GM10266 (cell line): ENCODE results near the gene XPO6.

Experiments
- DNase-seq: peaks from one replicate; pipeline ENCODE4 v3.0.0; 2012; ENCODE audit errors: extremely low spot score
- CTCF ChIP-seq: IDR thresholded peaks from 2 replicates; pipeline ENCODE4 v1.5.1; 2012; ENCODE audit warnings: mild to moderate bottlenecking, low read depth; ENCODE audit not compliant: control insufficient read depth, insufficient read depth; ENCODE audit errors: missing control alignments

Gene XPO6

GRCh38 chr16:28082624-28083023, 129.1 kb downstream of the XPO6 start:
- no peak for TF ChIP-seq CTCF
- DNase-seq: no peak

GRCh38 chr16:28081391-28081968, 130.3 kb downstream of the XPO6 start:
- DNase-seq: no peak
- TF ChIP-seq CTCF: no peak

DNA sequence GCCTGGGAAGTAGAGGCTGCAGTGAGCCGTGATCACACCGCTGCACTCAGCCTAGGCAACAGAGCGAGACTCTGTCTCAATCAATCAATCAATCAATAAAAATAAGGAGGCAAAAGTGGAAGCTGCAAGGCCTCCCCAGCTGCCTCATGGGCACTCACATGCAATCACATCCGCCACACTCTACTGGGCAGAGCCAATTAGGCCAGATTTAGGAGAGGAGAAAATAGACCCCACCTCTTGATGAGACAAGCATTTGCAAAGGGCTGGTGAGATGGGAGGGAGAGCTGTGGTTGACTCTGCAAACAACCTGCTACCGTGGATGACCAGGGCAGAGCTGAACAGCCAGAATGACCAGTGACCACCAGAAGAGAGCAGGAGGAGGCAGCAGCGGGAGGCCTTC, 133.5 kb downstream of the XPO6 start:
- DNase-seq: no peak
- no peak for TF ChIP-seq CTCF

GRCh38 chr16:28073836-28074235, 137.9 kb downstream of the XPO6 start:
- no peak for DNase-seq
- TF ChIP-seq CTCF: no peak

GRCh38 chr16:28072087-28072486, 139.7 kb downstream of the XPO6 start:
- DNase-seq: no peak
- TF ChIP-seq CTCF: no peak

DNA sequence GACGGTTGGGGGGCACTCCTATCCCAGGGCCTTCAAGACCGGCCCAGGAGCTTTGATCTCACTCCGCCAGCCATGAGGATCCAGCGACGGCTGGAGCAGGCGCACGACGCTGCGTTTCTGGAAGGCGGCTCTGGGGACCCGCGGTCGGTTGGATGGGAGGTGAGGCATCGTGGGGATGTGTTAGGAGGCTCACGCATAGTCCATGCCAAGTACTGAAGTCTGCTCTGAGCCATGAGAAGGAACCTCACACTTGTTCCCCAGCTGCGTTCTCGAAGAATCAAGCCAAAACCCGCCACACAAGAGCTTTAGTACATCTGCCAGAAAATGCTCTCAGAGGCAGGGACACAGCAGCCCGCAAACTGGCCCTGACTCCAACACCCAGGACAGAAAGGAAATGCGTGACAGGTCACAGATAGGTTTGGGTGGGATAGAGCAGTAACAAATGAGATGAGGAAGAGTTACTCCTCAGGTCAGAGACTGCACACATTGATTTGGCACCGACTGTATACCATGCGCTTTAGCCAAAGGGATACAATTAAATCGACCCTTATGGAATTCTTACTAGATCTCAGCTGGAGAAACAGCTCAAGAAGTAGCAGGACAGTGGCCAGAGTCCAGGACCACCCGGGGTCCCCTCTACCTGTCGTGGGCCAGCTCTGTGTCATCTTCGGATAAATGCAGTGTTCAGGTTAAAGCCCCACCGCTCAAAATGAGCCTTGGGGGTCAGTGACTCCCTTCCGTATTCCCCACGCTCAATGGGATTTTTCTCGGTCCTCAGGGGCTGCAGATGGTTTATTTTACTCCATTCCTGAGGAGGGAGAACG, 141.6 kb downstream of the XPO6 start:
- DNase-seq: no peak
- TF ChIP-seq CTCF: no peak

DNA sequence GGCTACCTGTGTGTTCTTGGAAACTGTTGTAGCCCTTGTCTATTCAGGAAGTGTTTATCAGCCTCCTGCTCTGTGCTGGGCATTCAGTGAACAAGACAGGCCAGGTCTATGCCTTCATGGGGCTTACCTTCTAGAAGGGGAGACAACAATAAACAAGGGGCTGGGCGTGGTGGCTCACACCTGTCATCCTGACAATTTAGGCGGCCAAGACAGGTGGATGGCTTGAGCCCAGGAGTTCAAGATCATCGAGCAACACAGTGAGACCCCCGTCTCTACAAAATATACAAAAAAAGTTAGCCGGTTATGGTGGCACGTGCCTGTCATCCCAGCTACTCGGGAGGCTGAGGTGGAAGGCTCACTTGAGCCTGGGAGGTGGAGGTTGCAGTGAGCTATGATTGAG, 142.8 kb downstream of the XPO6 start:
- no peak for DNase-seq
- no peak for TF ChIP-seq CTCF
